A549 treated with CpdA at 1 μM for 4 hours (cell line): ENCODE data around the gene NEK5. TPM values are rescaled to one million over a fixed set of nuclear protein-coding genes. Genes with fewer than 3 reads are reported as not detected.

Source experiments
- total RNA-seq: library from RNA; stranded (reverse); fragments of 200-300 nt; extraction: Qiagen RNA extraction; gene quantifications from 5 replicates; pipeline ENCODE4 v1.2.3, GENCODE V29; 2022; ENCODE audit warnings: low read depth

Gene NEK5
- total RNA-seq: 0.06 to 0.11 TPM (median 0.09 TPM) in 4 of 5 replicates, not detected in the other

GRCh38 chr13:52128714-52129700 lies at the start of gene NEK5:
NEK5 (minus strand) TSS chr13:52129073; CDS start chr13:52127482, 1,591 bp downstream.

GRCh38 chr13:52159159-52159982 lies 30.5 kb upstream of the NEK5 start, which contains the start of gene NEK3:
NEK3 (minus strand) TSS chr13:52159597; CDS start chr13:52156191, 3,406 bp downstream.

GRCh38 chr13:52024481-52024880 lies 104.4 kb downstream of the NEK5 start, which contains the start of gene UTP14C:
UTP14C (plus strand) TSS chr13:52024691; CDS start chr13:52028805, 4,114 bp downstream.

GRCh38 chr13:52011632-52012511 lies 117.0 kb downstream of the NEK5 start, which contains the start of gene ALG11:
ALG11 (plus strand) TSS chr13:52012398; CDS start chr13:52012419, 21 bp downstream.

GRCh38 chr13:52010890-52011631 lies 117.8 kb downstream of the NEK5 start, which contains the start of gene ATP7B:
ATP7B (minus strand) TSS chr13:52011450; CDS start chr13:52011337, 113 bp downstream.

Other genes with a start within 250 kb of the NEK5 start
- gene ATP7B, start 117.6 kb downstream of the NEK5 start, total RNA-seq: 1.6 to 2.6 TPM (median 2.5 TPM) in 5 replicates
- gene ALG11, start 116.7 kb downstream of the NEK5 start, total RNA-seq: 7.8 to 11.9 TPM (median 8.4 TPM) in 5 replicates
- gene UTP14C, start 104.4 kb downstream of the NEK5 start, total RNA-seq: 5.9 to 8.5 TPM (median 7.4 TPM) in 5 replicates
- 5.9 to 9.6 TPM (median 7.4 TPM) in 5 replicates for gene NEK3, start 30.5 kb upstream of the NEK5 start, total RNA-seq